Neural cell (in vitro differentiated cells): ENCODE results near the gene RFTN1. TPM values are rescaled to one million over a fixed set of nuclear protein-coding genes. Genes with fewer than 3 reads are reported as not detected.

Experiments used
- H2AFZ ChIP-seq: fragments of 200-600, 300-800 bp; sonication (generic), shearing (Covaris generic); 2 replicates; pipeline ENCODE4 v1.6.0; 2014; ENCODE audit warnings: low read depth, mild to moderate bottlenecking, antibody characterized with exemption, low read length, moderate library complexity
- H3F3A ChIP-seq: fragments of 200-600 bp; shearing (Covaris generic); 2 replicates; pipeline ENCODE4 v1.6.1; 2016; ENCODE audit warnings: mild to moderate bottlenecking, moderate library complexity, mixed read lengths, antibody characterized with exemption, low read length; ENCODE audit not compliant: insufficient read depth, poor library complexity, severe bottlenecking
- H3K27ac ChIP-seq: fragments of 200-600, 300-800 bp; sonication (generic), shearing (Covaris generic); 2 replicates; pipeline ENCODE4 v1.5.1; 2014; ENCODE audit warnings: mild to moderate bottlenecking, low read length, moderate library complexity
- H3K27me3 ChIP-seq: fragments of 300-800, 200-600 bp; sonication (generic), shearing (Covaris generic); 2 replicates; pipeline ENCODE4 v1.6.0; 2014; ENCODE audit warnings: mild to moderate bottlenecking, low read depth, low read length, moderate library complexity; ENCODE audit not compliant: insufficient read depth
- H3K36me3 ChIP-seq: fragments of 300-800, 200-600 bp; sonication (generic), shearing (Covaris generic); 2 replicates; pipeline ENCODE4 v1.5.1; 2014; ENCODE audit warnings: mild to moderate bottlenecking, antibody characterized with exemption, low read length, moderate library complexity; ENCODE audit not compliant: insufficient read depth
- H3K4me2 ChIP-seq: fragments of 300-800, 200-600 bp; sonication (generic), shearing (Covaris generic); 2 replicates; pipeline ENCODE4 v1.6.0; 2014; ENCODE audit warnings: mild to moderate bottlenecking, low read length
- H3K4me3 ChIP-seq: fragments of 300-800, 200-600 bp; sonication (generic), shearing (Covaris generic); 2 replicates; pipeline ENCODE4 v1.5.1; 2014; ENCODE audit warnings: mild to moderate bottlenecking, low read length, moderate library complexity
- H3K79me2 ChIP-seq: fragments of 200-600 bp; shearing (Covaris generic); replicated peaks from 2 replicates; pipeline ENCODE4 v1.6.0; 2014; ENCODE audit warnings: mild to moderate bottlenecking, low read length, moderate library complexity; ENCODE audit not compliant: insufficient read depth
- H3K9ac ChIP-seq: fragments of 300-800, 200-600 bp; sonication (generic), shearing (Covaris generic); 2 replicates; pipeline ENCODE4 v1.6.1; 2016; ENCODE audit warnings: mild to moderate bottlenecking, low read length, mixed read lengths
- H3K9me2 ChIP-seq: fragments of 200-600 bp; shearing (Covaris generic); 2 replicates; pipeline ENCODE4 v1.6.1; 2016; ENCODE audit warnings: mild to moderate bottlenecking, low read length, mixed read lengths; ENCODE audit not compliant: insufficient read depth
- H3K9me3 ChIP-seq: fragments of 200-600, 300-800 bp; sonication (generic), shearing (Covaris generic); 2 replicates; pipeline ENCODE4 v1.6.1; 2016; ENCODE audit warnings: mild to moderate bottlenecking, mixed run types, low read length, moderate library complexity, mixed read lengths
- H4K20me1 ChIP-seq: fragments of 200-600 bp; shearing (Covaris generic); 2 replicates; pipeline ENCODE4 v1.6.1; 2016; ENCODE audit warnings: mild to moderate bottlenecking, mixed run types; ENCODE audit not compliant: insufficient read depth
- CTCF ChIP-seq: fragments of 450-650 bp; IDR thresholded peaks from 2 replicates; pipeline ENCODE4 v1.5.1; 2014; ENCODE audit warnings: antibody characterized with exemption, mild to moderate bottlenecking, moderate library complexity; ENCODE audit not compliant: poor library complexity, severe bottlenecking
- EP300 ChIP-seq: fragments of 450-650 bp; conservative IDR thresholded peaks from 2 replicates; pipeline ENCODE4 v1.6.1; 2014; ENCODE audit warnings: antibody characterized with exemption, mild to moderate bottlenecking, moderate library complexity; ENCODE audit not compliant: poor library complexity, severe bottlenecking
- EZH2 ChIP-seq: fragments of 200-600, 300-800 bp; shearing (Covaris generic), sonication (generic); IDR thresholded peaks from 2 replicates; pipeline ENCODE4 v1.6.1; 2014; ENCODE audit warnings: antibody characterized with exemption, low read length, borderline replicate concordance, mild to moderate bottlenecking; ENCODE audit not compliant: insufficient read depth, poor library complexity, severe bottlenecking
- MXI1 ChIP-seq: fragments of 450-650 bp; conservative IDR thresholded peaks from 2 replicates; pipeline ENCODE4 v1.6.1; 2014; ENCODE audit warnings: antibody characterized with exemption, mild to moderate bottlenecking; ENCODE audit not compliant: poor library complexity, severe bottlenecking
- POLR2AphosphoS5 ChIP-seq: IDR thresholded peaks from 2 replicates; pipeline ENCODE4 v1.6.1; 2012
- RAD21 ChIP-seq: fragments of 450-650 bp; conservative IDR thresholded peaks from 2 replicates; pipeline ENCODE4 v1.6.1; 2014; ENCODE audit warnings: antibody characterized with exemption, mild to moderate bottlenecking, moderate library complexity
- SMC3 ChIP-seq: fragments of 450-650 bp; conservative IDR thresholded peaks from 2 replicates; pipeline ENCODE4 v1.6.1; 2014; ENCODE audit warnings: antibody characterized with exemption, mild to moderate bottlenecking, moderate library complexity; ENCODE audit not compliant: poor library complexity
- TAF1 ChIP-seq: IDR thresholded peaks from 2 replicates; pipeline ENCODE4 v1.6.1; 2012; ENCODE audit warnings: low read depth
- polyA plus RNA-seq: library from polyadenylated mRNA; depleted of rRNA; stranded (reverse); fragments of >200 nt; gene quantifications from 2 replicates; pipeline ENCODE4 v1.2.3, GENCODE V29; 2014
- TF ChIP-seq, protein P1 (sequence below): IDR thresholded peaks from 2 replicates; pipeline ENCODE4 v1.6.1; 2012; ENCODE audit warnings: borderline replicate concordance

Gene RFTN1
- polyA plus RNA-seq, 1 donor from 2014 or later: 36.8 TPM

DNA sequence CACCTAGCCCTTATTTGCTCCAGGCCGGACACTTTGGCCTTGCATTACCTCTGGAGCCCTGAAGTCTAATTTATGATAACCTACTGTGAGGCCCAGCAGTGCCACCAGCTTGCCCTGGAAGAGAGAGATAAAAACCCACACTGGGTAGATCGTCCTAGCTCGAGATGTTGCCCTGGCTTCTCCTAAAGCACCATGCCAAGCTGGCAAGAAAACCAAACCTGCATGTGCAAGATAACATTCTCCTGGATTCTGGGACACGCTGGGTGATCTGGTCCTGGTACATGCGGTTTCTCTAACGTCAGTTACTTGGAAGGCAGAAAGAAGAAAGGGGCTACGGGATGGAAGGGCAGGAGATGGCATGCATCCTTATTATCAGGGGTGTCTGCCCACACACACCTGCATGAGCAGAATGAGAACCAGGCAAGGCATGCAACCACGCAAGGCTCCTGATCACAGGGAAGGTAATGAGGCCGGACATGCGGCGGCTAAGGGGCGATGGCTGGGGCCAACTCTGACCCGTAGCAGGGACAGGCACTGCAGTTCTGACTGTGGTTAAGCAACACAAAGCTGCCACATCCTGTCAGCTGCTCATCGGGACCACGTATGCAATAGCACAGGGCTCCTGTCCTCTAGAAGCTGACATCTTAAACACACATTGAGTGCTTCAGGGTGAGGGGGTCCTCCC is 175.5 kb downstream of the RFTN1 start:
- Histone ChIP-seq H3K4me2 (no peak overlapping the region), H3K36me3 (no peaks in the 10 kb centered on the region), H3K27me3 (no peaks in the 10 kb centered on the region), H4K20me1 (no peaks in the 10 kb centered on the region), H2AFZ (no peak overlapping the region), H3K9me3 (no peaks in the 10 kb centered on the region), H3K27ac (no peak overlapping the region), H3F3A (no peaks in the 10 kb centered on the region), H3K79me2 (no peaks in the 10 kb centered on the region), H3K9ac (no peak overlapping the region), H3K9me2 (no peaks in the 10 kb centered on the region), H3K4me3 (no peak overlapping the region)
- no peak for TF ChIP-seq EZH2
- TF ChIP-seq, protein P1, sequence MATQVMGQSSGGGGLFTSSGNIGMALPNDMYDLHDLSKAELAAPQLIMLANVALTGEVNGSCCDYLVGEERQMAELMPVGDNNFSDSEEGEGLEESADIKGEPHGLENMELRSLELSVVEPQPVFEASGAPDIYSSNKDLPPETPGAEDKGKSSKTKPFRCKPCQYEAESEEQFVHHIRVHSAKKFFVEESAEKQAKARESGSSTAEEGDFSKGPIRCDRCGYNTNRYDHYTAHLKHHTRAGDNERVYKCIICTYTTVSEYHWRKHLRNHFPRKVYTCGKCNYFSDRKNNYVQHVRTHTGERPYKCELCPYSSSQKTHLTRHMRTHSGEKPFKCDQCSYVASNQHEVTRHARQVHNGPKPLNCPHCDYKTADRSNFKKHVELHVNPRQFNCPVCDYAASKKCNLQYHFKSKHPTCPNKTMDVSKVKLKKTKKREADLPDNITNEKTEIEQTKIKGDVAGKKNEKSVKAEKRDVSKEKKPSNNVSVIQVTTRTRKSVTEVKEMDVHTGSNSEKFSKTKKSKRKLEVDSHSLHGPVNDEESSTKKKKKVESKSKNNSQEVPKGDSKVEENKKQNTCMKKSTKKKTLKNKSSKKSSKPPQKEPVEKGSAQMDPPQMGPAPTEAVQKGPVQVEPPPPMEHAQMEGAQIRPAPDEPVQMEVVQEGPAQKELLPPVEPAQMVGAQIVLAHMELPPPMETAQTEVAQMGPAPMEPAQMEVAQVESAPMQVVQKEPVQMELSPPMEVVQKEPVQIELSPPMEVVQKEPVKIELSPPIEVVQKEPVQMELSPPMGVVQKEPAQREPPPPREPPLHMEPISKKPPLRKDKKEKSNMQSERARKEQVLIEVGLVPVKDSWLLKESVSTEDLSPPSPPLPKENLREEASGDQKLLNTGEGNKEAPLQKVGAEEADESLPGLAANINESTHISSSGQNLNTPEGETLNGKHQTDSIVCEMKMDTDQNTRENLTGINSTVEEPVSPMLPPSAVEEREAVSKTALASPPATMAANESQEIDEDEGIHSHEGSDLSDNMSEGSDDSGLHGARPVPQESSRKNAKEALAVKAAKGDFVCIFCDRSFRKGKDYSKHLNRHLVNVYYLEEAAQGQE: no peak
- TF ChIP-seq POLR2AphosphoS5: no peak
- TF ChIP-seq CTCF: no peak
- TF ChIP-seq EP300: no peak
- no peak for TF ChIP-seq MXI1
- no peak for TF ChIP-seq SMC3
- no peak for TF ChIP-seq TAF1
- TF ChIP-seq RAD21: no peak

DNA sequence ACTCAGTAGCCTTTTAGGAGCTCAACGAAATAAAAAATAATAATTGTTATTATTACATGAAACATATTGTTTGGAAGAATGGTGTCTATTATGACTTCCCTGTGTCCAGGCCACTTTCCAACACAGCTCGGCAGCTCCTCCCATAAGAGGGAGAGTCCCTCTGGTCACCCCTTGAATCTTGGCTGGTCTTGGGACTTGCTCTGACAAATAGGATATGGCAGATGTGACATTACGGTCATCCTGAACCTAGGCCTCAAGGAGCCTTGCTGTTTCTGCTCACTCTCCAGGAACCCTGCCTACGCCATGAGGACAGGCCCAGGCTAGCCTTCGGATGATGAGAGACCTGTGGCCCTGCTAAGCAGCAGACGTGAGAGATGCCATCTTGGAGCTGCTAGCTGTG is 176.7 kb downstream of the RFTN1 start:
- H3K9ac ChIP-seq: no peak overlapping the region
- H3K27ac ChIP-seq: no peak overlapping the region
- no peaks in the 10 kb centered on the region for H3K79me2 ChIP-seq
- H3K4me2 ChIP-seq: no peak overlapping the region
- H3K9me2 ChIP-seq: no peaks in the 10 kb centered on the region
- no peaks in the 10 kb centered on the region for H4K20me1 ChIP-seq
- H3K4me3 ChIP-seq: no peak overlapping the region
- H3F3A ChIP-seq: no peaks in the 10 kb centered on the region
- TF ChIP-seq, protein P1: no peak
- TF ChIP-seq EP300: no peak
- no peak for TF ChIP-seq CTCF
- TF ChIP-seq POLR2AphosphoS5: no peak
- no peak for TF ChIP-seq TAF1
- no peak for TF ChIP-seq MXI1
- no peak for TF ChIP-seq EZH2
- no peak for TF ChIP-seq RAD21
- no peak for TF ChIP-seq SMC3
- no peaks in the 10 kb centered on the region for H3K36me3 ChIP-seq
- no peak overlapping the region for H2AFZ ChIP-seq
- H3K27me3 ChIP-seq: no peaks in the 10 kb centered on the region
- no peaks in the 10 kb centered on the region for H3K9me3 ChIP-seq
